ENCODE measurements around the gene PVR.
"Not testable (repeated sequence)": the region's sequence is repeated elsewhere in the genome, so short reads cannot be mapped to it uniquely, and the experiment has no call there.

The PVR gene

GRCh38 chr19:44672226-44672625 lies 28.5 kb downstream of the PVR start:
- no peak for DNase-seq (ENCODE audit: low spot score)

DNA sequence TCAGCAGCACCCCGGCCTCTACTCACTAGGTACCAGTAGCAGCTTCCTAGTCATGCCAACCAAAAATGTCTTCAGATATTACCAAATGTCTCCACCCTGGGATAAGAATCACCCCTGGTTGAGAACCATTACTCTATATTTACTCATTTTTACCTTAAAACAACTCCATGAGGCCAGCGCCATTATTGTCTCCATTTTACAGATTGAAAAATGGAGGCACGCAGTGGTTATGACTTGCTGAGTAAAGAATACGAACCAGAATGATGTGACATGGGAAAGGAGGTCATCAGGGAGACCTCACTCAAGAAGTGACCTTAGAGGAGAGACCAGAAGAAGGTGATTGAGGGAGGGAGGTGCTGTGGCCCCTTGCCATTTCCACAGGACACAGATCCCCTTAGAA lies 29.8 kb downstream of the PVR start:
- DNase-seq (ENCODE audit: low spot score): no peak

DNA sequence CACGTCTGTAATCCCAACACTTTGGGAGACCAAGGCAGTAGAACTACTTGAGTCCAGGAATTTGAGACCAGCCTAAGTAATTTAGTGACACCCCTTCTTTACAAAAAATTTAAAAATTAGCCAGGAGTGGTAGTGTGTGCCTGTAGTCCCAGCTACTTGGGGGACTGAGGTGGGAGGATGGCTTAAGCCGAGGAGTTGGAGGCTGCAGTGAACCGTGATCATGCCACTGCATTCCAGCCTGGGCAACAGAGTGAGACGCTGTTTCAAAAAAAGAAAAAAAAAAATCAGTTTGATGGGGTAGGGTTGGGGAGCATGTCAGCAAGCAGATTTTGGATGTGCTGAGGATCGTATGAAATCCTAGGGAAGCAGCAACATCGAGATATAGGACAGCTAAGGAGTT lies 31.8 kb downstream of the PVR start:
- no peak for DNase-seq (ENCODE audit: low spot score)

- DNase-seq (ENCODE audit: low spot score): no peak
These were observed 33.5 kb downstream of the PVR start for GRCh38 chr19:44677019-44677811.

DNA sequence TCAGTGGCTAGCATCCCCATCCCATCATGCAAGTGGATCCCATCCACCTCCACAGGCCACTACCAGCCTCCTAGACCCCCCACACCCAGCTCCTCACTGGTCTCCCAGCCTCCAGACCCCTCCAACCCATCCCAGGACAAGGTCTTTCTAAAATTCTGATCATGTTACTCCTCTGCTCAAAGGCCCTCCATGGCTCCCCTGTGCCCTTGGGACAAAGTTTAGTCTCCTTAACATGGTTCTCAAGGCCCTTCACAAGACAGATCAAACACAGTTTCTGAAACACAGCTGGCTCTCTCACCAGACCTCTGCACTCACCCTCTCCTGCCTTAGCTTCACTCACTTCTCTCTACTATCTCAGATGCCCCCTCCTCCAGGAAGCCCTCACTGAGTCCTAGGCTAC lies 36.8 kb downstream of the PVR start:
- DNase-seq (ENCODE audit: low spot score): no peak

GRCh38 chr19:44681992-44682790 lies 38.5 kb downstream of the PVR start:
- DNase-seq (ENCODE audit: low spot score): no peak

GRCh38 chr19:44682807-44683206 lies 39.1 kb downstream of the PVR start:
- DNase-seq (ENCODE audit: low spot score): no peak

DNA sequence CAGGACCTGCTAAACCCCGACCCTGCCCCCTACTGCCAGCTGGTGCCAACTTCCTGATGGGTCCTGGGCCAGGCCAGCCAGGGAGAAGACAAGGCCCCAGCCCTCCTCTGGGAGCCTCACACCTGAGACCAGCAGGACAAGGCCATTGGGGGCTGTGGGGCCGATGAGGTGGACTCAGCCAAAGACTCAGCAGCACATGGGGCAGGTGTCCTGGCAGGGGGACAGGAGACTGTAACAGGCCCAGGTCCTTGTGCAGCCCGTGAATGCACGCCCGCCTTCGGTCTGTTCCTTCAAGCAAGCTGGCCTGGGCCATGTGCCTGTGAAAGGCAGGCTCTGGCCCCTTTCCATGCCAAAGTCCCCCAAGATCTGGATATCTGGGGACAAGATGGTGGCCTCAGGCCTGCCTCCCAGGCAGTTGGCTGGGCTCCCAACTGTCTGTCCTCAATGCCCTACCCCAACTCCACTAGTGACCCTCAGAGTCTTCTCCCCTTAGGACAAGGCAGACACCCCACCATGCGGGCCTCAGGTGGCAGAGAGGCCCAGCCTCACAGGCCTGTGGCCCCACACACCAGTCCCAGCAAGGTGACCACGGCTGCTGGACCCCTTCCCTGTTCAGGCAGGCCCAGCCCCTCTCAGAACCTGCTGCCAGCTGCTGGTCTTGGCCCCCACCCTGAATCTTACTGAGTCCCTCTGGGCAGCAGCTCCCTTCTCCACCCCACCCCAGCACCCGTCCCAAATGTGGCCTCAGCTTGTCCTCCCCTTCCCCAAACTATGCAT lies 39.9 kb downstream of the PVR start:
- no peak for DNase-seq (ENCODE audit: low spot score)

DNA sequence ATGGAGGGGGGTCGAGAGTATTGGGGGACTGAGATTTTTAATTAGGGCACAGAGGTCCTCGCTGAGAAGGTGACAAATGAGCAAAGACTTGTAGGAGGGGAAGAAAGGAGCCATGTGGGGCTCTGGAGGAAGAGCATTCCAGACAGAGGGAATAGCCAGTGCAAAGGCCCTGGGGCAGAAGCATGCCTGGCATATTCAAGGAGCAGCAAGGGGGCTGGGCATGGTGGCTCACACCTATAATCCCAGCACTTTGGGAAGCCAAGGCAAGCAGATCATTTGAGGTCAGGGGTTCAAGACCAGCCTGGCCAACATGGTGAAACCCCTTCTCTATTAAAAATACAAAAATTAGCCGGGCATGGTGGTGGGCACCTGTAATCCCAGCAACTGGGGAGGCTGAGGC lies 40.7 kb downstream of the PVR start:
- DNase-seq (ENCODE audit: low spot score): not testable (repeated sequence)

- DNase-seq (ENCODE audit: low spot score): no peak
These were observed 41.5 kb downstream of the PVR start for GRCh38 chr19:44684892-44685863.

GRCh38 chr19:44685877-44686276 lies 42.2 kb downstream of the PVR start:
- DNase-seq (ENCODE audit: low spot score): no peak

DNA sequence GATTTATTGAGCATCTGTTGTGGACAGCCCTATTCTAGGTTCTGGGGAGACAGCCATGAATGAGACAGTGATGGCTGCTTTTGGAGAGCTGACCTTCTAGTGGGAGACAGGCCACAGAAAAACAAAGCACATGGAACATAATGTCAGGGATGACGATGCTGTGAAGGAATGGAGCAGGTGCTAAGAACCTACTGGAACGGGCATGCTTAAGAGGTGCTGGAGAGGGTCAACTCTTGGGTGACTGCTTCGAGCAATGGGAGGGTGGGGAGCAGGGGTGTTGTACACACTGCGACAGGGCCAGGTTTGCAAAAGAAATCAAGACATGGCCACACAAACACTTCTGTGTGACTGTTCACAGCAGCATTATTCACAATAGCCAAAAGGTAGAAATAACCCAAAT lies 43.2 kb downstream of the PVR start:
- no peak for DNase-seq (ENCODE audit: low spot score)

DNA sequence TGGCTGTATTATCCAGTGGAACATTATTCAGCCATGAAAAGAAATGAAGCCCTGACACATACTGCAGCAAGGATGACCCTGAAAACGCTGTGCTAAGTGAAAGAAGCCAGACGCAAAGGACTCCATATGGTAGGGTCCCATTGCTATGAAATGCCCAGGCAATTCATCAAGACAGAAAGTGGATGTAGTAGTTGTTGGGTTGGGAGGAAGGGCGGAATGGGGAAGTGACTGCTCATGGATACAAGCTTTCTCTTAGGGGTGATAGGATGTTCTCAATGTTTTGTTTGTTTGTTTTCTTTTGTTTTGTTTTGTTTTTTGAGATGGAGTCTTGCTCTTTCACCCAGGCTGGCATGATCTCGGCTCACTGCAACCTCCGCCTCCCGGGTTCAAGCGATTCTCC lies 44.2 kb downstream of the PVR start:
- DNase-seq (ENCODE audit: low spot score): no peak

DNA sequence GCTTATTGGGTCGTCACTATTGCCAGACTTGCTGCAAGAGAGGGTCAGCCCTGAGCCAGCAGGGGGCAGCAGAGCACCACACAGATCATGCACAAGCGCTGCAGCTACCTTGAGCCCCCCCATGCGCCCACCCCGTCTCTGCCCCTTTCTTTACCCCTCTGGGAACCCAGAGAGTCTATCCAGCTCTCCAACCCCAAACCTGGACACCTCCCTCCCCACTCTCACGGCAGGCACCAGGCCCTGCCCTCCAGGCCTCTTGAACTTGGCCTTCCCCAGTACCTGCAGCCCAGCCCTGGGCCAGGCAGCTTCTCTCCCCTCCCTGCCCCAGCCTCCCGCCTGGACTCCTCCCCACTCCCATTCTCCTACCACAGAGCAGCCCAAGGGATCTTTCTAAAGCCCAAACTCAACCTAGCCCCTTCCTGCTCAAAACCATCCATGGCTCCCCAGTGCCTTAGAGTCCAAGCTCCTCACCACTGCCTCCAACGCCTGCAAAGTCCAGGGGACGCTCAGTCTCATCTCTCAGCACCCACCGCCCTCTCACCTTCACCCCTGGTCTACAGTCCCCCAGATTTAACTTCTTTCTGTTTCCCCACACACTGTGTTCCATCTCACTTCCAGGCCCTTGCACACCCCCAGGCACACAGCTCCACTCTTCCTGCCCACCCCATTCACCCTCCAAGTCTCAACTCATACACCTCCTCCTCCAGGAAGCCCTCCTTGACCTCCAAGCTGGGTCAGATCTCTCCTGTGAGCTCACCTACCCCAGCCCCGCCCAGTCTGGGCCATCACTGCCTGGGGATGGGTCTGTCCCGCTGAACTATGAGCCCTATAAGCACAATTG lies 45.8 kb downstream of the PVR start:
- peak; percentile 78 for DNase-seq (ENCODE audit: low spot score)

DNA sequence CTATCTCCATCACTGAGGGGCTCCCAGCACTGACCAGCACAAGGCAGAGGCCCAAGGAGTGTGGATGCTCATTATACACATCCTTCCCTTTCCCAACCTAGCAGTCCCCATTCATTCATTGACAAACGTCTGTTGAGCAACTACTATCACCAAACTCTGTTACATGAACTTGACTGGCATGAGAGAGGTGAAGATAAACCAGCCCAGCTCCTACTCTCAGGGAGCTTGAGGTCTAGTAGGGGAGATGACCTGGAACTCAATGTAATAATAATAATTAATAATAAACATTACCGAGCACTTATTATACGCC lies 46.4 kb downstream of the PVR start:
- DNase-seq (ENCODE audit: low spot score): no peak

DNA sequence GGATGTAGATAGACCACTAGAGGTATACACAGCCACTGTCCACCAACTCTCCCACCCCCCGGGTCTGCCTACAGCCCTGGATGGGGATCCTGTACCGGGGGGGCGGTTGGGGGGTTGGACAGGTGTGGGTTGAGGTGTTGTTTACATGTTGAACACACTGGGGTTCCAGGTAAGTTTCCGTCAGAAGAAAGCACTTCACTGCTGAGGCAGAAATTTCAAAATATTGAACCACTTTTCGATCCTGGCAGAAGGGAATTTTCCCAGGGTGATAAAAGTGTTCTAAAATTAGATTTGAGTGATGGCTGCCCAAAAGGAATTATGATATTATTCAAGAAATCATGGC lies 48.6 kb downstream of the PVR start:
- no peak for DNase-seq (ENCODE audit: low spot score)

GRCh38 chr19:44694184-44694579 lies 50.5 kb downstream of the PVR start:
- no peak for DNase-seq (ENCODE audit: low spot score)

- no peak for DNase-seq (ENCODE audit: low spot score)
These were observed 53.4 kb downstream of the PVR start for GRCh38 chr19:44696939-44697669.

- DNase-seq (ENCODE audit: low spot score): no peak
These were observed 53.9 kb downstream of the PVR start for GRCh38 chr19:44697670-44698034.

GRCh38 chr19:44698492-44699201 lies 54.9 kb downstream of the PVR start, which contains the start of gene CEACAM16:
TSS of gene CEACAM16 (plus strand) at chr19:44699151. CDS start at chr19:44701457, 2,306 bp downstream.
- no peak for DNase-seq (ENCODE audit: low spot score)
